HEK293 (cell line): ENCODE measurements around the gene BID.

Experiments used
- CTCF ChIA-PET: fragments of 350-600 bp; formaldehyde crosslinking; extraction: SDS; loops from one replicate; lab custom pipeline; 2021; ENCODE audit warnings: antibody characterized with exemption; lab: Yijun Ruan, JAX
- POLR2A ChIA-PET: fragments of 300-600 bp; formaldehyde crosslinking; extraction: SDS; loops from one replicate; lab custom pipeline; 2020; ENCODE audit warnings: antibody characterized with exemption, inconsistent platforms; lab: Yijun Ruan, JAX
- H3K27ac ChIP-seq: fragments of 200-500 bp; sonication (Bioruptor generic); 2 replicates; pipeline ENCODE4 v1.5.1; 2014; ENCODE audit warnings: low read depth, low read length, control low read depth, inconsistent platforms; ENCODE audit errors: extremely low read depth
- H3K36me3 ChIP-seq, 2 experiments: fragments of 200-500 bp in 1 of 2; sonication (Bioruptor generic) in 1 of 2; 1 replicate in 1 of 2; 2 replicates in 1 of 2; pipeline ENCODE4 v1.5.1; 2014 to 2017; ENCODE audit warnings: inconsistent platforms in 2 of 2, low read length in 2 of 2; ENCODE audit not compliant: control insufficient read depth in 2 of 2, insufficient read depth in 1 of 2
- H3K4me1 ChIP-seq: fragments of 200-500 bp; sonication (Bioruptor generic); 2 replicates; pipeline ENCODE4 v1.5.1; 2014; ENCODE audit warnings: mild to moderate bottlenecking, low read length, inconsistent platforms; ENCODE audit not compliant: control insufficient read depth, insufficient read depth
- H3K4me3 ChIP-seq: 2 replicates; pipeline ENCODE4 v1.5.1; 2011; ENCODE audit warnings: low read depth, mild to moderate bottlenecking, control low read depth, low read length, moderate library complexity
- H3K9me3 ChIP-seq: fragments of 200-500 bp; sonication (Bioruptor generic); 2 replicates; pipeline ENCODE4 v1.5.1; 2014; ENCODE audit warnings: low read depth, low read length, inconsistent platforms; ENCODE audit not compliant: control insufficient read depth, insufficient read depth
- EGR2 ChIP-seq: fragments of 450-650 bp; formaldehyde crosslinking; IDR thresholded peaks from 2 replicates; pipeline ENCODE4 v1.5.1; 2016; ENCODE audit warnings: low read depth, missing biosample characterization, missing genetic modification characterization
- GLIS1 ChIP-seq: fragments of 450-650 bp; formaldehyde crosslinking; IDR thresholded peaks from 2 replicates; pipeline ENCODE4 v1.5.1; 2016; ENCODE audit warnings: missing biosample characterization, missing genetic modification characterization
- SP7 ChIP-seq: fragments of 450-650 bp; formaldehyde crosslinking; IDR thresholded peaks from 2 replicates; pipeline ENCODE4 v1.5.1; 2016; ENCODE audit warnings: missing biosample characterization, missing genetic modification characterization
- ZFHX2 ChIP-seq: fragments of 450-650 bp; formaldehyde crosslinking; conservative IDR thresholded peaks from 2 replicates; pipeline ENCODE4 v1.5.1; 2016; ENCODE audit warnings: missing biosample characterization, missing genetic modification characterization
- ZNF140 ChIP-seq: fragments of 450-650 bp; formaldehyde crosslinking; IDR thresholded peaks from 2 replicates; pipeline ENCODE4 v1.5.1; 2016; ENCODE audit warnings: missing biosample characterization, missing genetic modification characterization
- ZNF341 ChIP-seq: fragments of 450-650 bp; formaldehyde crosslinking; IDR thresholded peaks from 2 replicates; pipeline ENCODE4; 2016; ENCODE audit warnings: low read depth, missing biosample characterization, missing genetic modification characterization
- ZNF529 ChIP-seq: fragments of 450-650 bp; formaldehyde crosslinking; IDR thresholded peaks from 2 replicates; pipeline ENCODE4 v1.5.1; 2017; ENCODE audit warnings: missing genetic modification characterization, missing biosample characterization; ENCODE audit not compliant: insufficient replicate concordance
- ZNF585B ChIP-seq: fragments of 450-650 bp; formaldehyde crosslinking; IDR thresholded peaks from 2 replicates; pipeline ENCODE4 v1.5.1; 2016; ENCODE audit warnings: missing biosample characterization, missing genetic modification characterization
- ZNF600 ChIP-seq: fragments of 450-650 bp; formaldehyde crosslinking; IDR thresholded peaks from 2 replicates; pipeline ENCODE4 v1.5.1; 2016; ENCODE audit warnings: missing biosample characterization, missing genetic modification characterization
- TF ChIP-seq, protein P1 (sequence below): fragments of 450-650 bp; formaldehyde crosslinking; IDR thresholded peaks from 2 replicates; pipeline ENCODE4 v1.5.1; 2016; ENCODE audit warnings: missing biosample characterization, missing genetic modification characterization
- TF ChIP-seq, protein P2 (sequence below): fragments of 450-650 bp; formaldehyde crosslinking; conservative IDR thresholded peaks from 2 replicates; pipeline ENCODE4 v1.5.1; 2016; ENCODE audit warnings: low read depth, missing biosample characterization, missing genetic modification characterization
- TF ChIP-seq, protein P3 (sequence below): fragments of 450-650 bp; formaldehyde crosslinking; IDR thresholded peaks from 2 replicates; pipeline ENCODE4 v1.5.1; 2017; ENCODE audit warnings: missing biosample characterization, missing genetic modification characterization

Gene BID

DNA sequence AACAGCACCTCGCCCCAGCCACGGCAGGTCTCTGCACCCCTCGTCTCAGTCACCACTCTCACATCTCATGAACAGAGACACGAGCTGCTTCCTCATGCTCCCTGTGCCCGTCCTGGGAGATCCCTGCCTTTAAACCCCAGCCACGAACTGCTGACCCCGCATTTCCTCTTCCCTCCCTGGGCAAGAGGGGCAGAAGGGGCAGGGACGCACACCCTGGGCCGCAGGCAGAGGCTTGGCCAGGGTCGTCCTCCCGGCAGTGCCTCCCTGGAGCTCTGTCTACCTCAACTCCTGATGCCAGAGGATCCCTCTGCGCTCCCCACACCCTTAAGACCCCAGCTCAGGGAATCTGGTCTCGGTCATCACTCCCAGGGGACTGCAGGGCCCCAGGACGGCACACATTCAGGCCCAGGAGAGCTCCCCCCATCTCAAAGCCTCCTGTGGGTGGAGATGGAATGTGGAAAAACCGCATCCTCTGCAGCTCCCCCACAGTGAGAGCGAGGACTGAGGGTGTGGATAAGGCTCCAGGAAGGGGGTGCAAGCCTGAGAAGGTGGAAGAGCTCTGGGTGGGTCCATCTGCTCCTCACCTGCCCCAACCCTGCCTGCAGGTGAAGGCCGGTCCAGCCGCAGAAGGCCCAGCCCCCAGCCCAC is 1.2 kb downstream of the BID start:
- ChIA-PET CTCF (interaction anchor here (0.5 to 3.7 kb wide), 3 partner anchors 18 to 39 kb away, joined by 3 to 23 read pairs (median 4); no protein-coding TSS in a partner anchor), POLR2A (interaction anchor here (0.6 to 1.4 kb wide), 11 partner anchors 10 to 498 kb away, joined by 3 to 9 read pairs (median 3); no protein-coding TSS in a partner anchor)
- no peak overlapping the region; the same call in 1 of the 2 replicates for H3K27ac ChIP-seq
- H3K36me3 ChIP-seq: peaks cover 0 to 7% of the 10 kb centered on the region in 2 experiments; a peak in 1 of 3 replicates
- peak overlapping the region; percentile 61 for H3K4me3 ChIP-seq
- H3K4me1 ChIP-seq: peaks cover 5% of the 10 kb centered on the region
- TF ChIP-seq EGR2 (tag by site-specific recombination): peak; percentile 53; the same call in 1 of the 2 replicates
- TF ChIP-seq ZNF140: no peak
- TF ChIP-seq, protein P1, sequence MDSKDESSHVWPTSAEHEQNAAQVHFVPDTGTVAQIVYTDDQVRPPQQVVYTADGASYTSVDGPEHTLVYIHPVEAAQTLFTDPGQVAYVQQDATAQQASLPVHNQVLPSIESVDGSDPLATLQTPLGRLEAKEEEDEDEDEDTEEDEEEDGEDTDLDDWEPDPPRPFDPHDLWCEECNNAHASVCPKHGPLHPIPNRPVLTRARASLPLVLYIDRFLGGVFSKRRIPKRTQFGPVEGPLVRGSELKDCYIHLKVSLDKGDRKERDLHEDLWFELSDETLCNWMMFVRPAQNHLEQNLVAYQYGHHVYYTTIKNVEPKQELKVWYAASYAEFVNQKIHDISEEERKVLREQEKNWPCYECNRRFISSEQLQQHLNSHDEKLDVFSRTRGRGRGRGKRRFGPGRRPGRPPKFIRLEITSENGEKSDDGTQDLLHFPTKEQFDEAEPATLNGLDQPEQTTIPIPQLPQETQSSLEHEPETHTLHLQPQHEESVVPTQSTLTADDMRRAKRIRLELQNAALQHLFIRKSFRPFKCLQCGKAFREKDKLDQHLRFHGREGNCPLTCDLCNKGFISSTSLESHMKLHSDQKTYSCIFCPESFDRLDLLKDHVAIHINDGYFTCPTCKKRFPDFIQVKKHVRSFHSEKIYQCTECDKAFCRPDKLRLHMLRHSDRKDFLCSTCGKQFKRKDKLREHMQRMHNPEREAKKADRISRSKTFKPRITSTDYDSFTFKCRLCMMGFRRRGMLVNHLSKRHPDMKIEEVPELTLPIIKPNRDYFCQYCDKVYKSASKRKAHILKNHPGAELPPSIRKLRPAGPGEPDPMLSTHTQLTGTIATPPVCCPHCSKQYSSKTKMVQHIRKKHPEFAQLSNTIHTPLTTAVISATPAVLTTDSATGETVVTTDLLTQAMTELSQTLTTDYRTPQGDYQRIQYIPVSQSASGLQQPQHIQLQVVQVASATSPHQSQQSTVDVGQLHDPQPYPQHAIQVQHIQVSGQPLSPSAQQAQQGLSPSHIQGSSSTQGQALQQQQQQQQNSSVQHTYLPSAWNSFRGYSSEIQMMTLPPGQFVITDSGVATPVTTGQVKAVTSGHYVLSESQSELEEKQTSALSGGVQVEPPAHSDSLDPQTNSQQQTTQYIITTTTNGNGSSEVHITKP (tag by site-specific recombination): no peak
- peak; percentile 45 for TF ChIP-seq ZNF341 (tag by site-specific recombination)
- TF ChIP-seq ZNF600 (tag by site-specific recombination): 0 out of 2 replicates have a peak, but pooled peaks have one; percentile 17
- TF ChIP-seq GLIS1 (tag by site-specific recombination): peak; percentile 89
- TF ChIP-seq ZFHX2 (tag by site-specific recombination): peak; percentile 63
- H3K9me3 ChIP-seq: no peaks in the 10 kb centered on the region

DNA sequence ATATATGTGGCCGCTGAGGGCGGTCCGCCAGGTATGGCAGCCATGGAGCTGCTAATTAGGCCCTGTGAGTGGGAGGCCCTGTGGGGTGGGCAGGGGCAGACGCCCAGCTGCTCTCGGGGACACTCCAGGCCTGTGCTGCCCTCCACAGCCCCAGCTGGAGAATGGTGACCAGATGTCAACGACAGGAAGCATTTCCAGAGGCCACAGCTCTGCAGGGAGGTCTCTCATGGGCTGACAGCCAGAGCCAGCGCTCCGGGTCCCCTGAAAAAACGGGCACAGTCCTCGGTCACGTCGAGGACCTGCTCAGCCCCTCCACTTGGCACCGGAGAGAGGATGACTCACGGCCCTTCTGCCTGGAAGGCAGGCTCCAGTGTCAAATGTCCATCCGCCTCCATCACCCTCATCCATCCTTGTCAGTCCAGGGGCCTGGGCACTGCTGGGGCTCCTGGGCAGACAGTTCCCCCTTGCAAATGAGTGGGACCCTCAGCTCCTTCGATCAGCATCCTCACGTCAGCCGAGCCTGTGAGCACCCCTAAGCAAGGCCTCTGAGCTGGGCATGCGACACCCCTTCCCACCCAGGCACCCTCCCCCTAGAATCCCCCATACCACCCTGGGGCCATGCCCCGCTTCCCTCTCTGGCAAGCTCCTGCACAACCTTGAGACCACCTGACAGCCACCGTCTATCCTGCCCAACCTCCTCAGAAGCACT is 1.9 kb downstream of the BID start:
- CTCF ChIA-PET: interaction anchor here (0.5 to 3.7 kb wide), 3 partner anchors 18 to 38 kb away, joined by 3 to 23 read pairs (median 4); no protein-coding TSS in a partner anchor
- no peak overlapping the region for H3K4me3 ChIP-seq
- no peak overlapping the region for H3K27ac ChIP-seq
- POLR2A ChIA-PET: interaction anchor here (0.9 to 1.4 kb wide), 6 partner anchors 9 to 306 kb away, joined by 3 to 4 read pairs (median 4); no protein-coding TSS in a partner anchor
- TF ChIP-seq ZNF585B: no peak
- no peak for TF ChIP-seq ZNF529 (tag by site-specific recombination)
- 0 out of 2 replicates have a peak, but pooled peaks have one; percentile 21 for TF ChIP-seq SP7
- 0 out of 2 replicates have a peak, but pooled peaks have one; percentile 13 for TF ChIP-seq ZFHX2 (tag by site-specific recombination)
- TF ChIP-seq, protein P2, sequence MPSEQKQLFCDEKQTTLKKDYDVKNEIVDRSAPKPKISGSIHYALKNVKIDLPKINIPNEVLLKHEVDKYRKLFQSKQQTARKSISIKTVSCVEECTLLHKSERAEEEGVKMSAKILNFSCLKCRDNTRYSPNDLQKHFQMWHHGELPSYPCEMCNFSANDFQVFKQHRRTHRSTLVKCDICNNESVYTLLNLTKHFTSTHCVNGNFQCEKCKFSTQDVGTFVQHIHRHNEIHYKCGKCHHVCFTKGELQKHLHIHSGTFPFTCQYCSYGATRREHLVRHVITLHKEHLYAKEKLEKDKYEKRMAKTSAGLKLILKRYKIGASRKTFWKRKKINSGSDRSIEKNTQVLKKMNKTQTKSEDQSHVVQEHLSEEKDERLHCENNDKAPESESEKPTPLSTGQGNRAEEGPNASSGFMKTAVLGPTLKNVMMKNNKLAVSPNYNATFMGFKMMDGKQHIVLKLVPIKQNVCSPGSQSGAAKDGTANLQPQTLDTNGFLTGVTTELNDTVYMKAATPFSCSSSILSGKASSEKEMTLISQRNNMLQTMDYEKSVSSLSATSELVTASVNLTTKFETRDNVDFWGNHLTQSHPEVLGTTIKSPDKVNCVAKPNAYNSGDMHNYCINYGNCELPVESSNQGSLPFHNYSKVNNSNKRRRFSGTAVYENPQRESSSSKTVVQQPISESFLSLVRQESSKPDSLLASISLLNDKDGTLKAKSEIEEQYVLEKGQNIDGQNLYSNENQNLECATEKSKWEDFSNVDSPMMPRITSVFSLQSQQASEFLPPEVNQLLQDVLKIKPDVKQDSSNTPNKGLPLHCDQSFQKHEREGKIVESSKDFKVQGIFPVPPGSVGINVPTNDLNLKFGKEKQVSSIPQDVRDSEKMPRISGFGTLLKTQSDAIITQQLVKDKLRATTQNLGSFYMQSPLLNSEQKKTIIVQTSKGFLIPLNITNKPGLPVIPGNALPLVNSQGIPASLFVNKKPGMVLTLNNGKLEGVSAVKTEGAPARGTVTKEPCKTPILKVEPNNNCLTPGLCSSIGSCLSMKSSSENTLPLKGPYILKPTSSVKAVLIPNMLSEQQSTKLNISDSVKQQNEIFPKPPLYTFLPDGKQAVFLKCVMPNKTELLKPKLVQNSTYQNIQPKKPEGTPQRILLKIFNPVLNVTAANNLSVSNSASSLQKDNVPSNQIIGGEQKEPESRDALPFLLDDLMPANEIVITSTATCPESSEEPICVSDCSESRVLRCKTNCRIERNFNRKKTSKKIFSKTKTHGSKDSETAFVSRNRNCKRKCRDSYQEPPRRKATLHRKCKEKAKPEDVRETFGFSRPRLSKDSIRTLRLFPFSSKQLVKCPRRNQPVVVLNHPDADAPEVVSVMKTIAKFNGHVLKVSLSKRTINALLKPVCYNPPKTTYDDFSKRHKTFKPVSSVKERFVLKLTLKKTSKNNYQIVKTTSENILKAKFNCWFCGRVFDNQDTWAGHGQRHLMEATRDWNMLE: no peak
- TF ChIP-seq, protein P3, sequence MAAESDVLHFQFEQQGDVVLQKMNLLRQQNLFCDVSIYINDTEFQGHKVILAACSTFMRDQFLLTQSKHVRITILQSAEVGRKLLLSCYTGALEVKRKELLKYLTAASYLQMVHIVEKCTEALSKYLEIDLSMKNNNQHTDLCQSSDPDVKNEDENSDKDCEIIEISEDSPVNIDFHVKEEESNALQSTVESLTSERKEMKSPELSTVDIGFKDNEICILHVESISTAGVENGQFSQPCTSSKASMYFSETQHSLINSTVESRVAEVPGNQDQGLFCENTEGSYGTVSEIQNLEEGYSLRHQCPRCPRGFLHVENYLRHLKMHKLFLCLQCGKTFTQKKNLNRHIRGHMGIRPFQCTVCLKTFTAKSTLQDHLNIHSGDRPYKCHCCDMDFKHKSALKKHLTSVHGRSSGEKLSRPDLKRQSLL (tag by site-specific recombination): 0 out of 2 replicates have a peak, but pooled peaks have one; percentile 22
- H3K36me3 ChIP-seq: peaks cover 0 to 7% of the 10 kb centered on the region in 2 experiments; a peak in 1 of 3 replicates
- no peaks in the 10 kb centered on the region for H3K9me3 ChIP-seq
- H3K4me1 ChIP-seq: peaks cover 5% of the 10 kb centered on the region
